ENCODE measurements around the gene BAIAP2. TPM values are rescaled to one million over a fixed set of nuclear protein-coding genes. Genes with fewer than 3 reads are reported as not detected.
A peak's percentile ranks its signal among the peaks of the same experiment; 100 is the strongest.

BAIAP2 gene
- total RNA-seq, 1 experiment from 2014 or later, result 67.0 TPM

DNA sequence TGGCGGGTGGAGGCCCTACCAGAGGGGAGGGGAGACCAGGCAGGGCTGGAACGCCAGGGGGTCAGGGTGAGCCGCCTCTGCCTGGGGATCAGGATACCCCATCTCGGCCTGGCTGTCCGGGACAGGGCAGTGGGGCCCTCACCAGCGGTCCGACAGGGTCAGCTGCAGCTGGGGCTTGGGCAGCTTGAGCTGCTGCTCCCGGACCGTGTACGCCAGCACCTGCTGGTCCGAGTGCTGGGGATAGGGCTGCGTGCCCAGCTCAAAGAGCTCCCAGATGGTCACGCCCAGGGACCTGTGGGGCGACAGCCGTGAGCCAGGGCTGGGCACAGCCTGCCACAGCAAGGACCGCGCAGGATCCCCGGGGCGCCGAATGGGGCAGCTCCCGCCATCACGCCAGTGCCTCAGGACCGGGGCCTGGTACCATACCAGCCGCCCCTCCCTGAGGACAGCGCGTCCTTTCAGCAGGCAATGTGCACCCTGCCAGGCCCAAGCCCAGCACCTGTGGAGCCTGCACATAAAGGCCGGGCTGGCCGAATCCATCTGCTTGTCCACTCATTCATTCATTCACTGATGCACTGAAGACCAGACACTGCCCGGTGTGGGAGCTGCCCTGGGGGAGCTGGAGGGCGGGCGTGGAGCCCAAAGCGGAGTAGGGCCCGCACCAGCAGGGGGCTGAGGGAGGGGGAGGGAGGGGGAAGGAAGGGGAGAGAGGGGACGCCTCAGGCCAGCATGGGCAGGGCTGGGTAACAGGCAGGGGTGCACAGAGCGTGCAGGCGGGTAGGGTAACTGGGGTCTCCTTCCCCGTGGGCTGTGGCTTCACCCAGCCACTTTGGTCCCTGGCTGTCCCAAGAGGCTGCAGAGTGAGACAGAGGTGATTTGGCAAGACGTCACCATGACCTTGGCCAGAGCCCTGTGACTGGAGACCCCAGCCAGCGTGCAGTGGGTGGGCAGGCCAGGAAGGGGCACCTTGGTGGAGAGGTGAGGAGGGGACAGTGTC is 88.4 kb downstream of the BAIAP2 start:
- H3K4me3 Mint-ChIP-seq (ENCODE audit: unreplicated experiment), result no peak overlapping the region
- no peak for DNase-seq (ENCODE audit: unreplicated experiment)
- H3K27ac Mint-ChIP-seq (ENCODE audit: low read depth, unreplicated experiment), result no peak overlapping the region
- H3K4me1 Mint-ChIP-seq (ENCODE audit: insufficient read depth, unreplicated experiment), result peaks cover 4% of the 10 kb centered on the region
- ChIA-PET CTCF (interaction anchor here (1.2 kb wide), 1 partner anchor 99 kb away, joined by 3 read pairs; no protein-coding TSS in a partner anchor), POLR2A (no interaction called here)
- peaks cover 19% of the 10 kb centered on the region for H3K36me3 Mint-ChIP-seq (ENCODE audit: insufficient read depth, unreplicated experiment)
- no peaks in the 10 kb centered on the region for H3K9me3 Mint-ChIP-seq (ENCODE audit: unreplicated experiment)
- no peaks in the 10 kb centered on the region for H3K27me3 Mint-ChIP-seq (ENCODE audit: insufficient read depth, unreplicated experiment)
- no TSS peak for BruUV-seq (replicated peaks)
- TF ChIP-seq, protein P1, sequence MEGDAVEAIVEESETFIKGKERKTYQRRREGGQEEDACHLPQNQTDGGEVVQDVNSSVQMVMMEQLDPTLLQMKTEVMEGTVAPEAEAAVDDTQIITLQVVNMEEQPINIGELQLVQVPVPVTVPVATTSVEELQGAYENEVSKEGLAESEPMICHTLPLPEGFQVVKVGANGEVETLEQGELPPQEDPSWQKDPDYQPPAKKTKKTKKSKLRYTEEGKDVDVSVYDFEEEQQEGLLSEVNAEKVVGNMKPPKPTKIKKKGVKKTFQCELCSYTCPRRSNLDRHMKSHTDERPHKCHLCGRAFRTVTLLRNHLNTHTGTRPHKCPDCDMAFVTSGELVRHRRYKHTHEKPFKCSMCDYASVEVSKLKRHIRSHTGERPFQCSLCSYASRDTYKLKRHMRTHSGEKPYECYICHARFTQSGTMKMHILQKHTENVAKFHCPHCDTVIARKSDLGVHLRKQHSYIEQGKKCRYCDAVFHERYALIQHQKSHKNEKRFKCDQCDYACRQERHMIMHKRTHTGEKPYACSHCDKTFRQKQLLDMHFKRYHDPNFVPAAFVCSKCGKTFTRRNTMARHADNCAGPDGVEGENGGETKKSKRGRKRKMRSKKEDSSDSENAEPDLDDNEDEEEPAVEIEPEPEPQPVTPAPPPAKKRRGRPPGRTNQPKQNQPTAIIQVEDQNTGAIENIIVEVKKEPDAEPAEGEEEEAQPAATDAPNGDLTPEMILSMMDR (IDR thresholded peaks at IDR 0.05; ENCODE audit: unreplicated experiment), result no peak
- intact Hi-C loops (cut with micrococcal nuclease), result no loop called here

DNA sequence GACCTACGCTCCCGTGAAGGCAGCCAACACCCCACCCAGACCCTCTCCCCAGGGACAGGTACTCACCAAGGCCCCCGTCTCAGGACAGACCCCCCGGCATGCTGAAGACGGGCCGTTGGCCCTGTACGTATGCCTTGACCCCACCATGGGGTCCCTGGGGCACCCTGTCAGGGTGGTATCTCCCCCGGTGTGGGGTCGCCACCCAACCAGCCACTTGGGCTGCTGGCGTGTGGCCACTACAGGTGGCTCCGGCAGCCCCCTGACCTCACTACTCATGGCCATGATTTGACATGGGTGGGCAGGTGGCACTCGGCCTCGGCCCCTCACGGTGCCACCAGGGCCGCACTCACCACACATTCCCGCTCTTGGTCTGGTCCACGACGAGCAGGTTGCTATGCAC is 89.4 kb downstream of the BAIAP2 start:
- no peaks in the 10 kb centered on the region for H3K9me3 Mint-ChIP-seq (ENCODE audit: unreplicated experiment)
- intact Hi-C loops (cut with micrococcal nuclease), result no loop called here
- TF ChIP-seq, protein P1 (IDR thresholded peaks at IDR 0.05; ENCODE audit: unreplicated experiment), result no peak
- ChIA-PET CTCF (no interaction called here), POLR2A (no interaction called here)
- no TSS peak for BruUV-seq (replicated peaks)
- no peaks in the 10 kb centered on the region for H3K4me1 Mint-ChIP-seq (ENCODE audit: insufficient read depth, unreplicated experiment)
- H3K4me3 Mint-ChIP-seq (ENCODE audit: unreplicated experiment), result no peak overlapping the region
- DNase-seq (ENCODE audit: unreplicated experiment), result no peak
- H3K27me3 Mint-ChIP-seq (ENCODE audit: insufficient read depth, unreplicated experiment), result no peaks in the 10 kb centered on the region
- H3K36me3 Mint-ChIP-seq (ENCODE audit: insufficient read depth, unreplicated experiment), result peaks cover 12% of the 10 kb centered on the region
- no peak overlapping the region for H3K27ac Mint-ChIP-seq (ENCODE audit: low read depth, unreplicated experiment)

DNA sequence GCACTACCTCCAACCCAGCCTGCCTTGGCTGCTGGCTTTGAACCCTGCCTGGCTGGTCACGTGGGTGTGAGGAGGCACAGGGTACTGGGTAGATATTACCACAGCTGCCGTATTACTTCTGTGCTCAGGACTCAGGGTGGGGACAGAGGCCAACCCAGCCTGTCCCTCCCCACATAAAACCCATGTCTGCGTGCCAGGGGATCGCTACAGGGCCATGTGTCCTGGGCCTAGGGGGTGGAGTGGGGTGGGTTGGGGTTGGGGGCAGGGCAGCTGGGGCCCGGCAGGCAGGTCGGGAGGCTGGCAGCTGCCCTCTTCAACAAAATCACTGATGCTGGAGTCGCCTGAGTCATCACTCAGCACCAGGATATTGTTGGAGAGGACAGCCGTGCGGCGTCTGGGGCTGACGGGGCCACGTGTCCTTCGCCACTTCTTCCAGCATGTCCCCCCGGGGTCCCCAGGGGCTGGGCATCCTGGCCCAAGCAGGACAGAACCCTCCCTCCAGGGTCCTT is 90.7 kb downstream of the BAIAP2 start:
- TF ChIP-seq, protein P1 (IDR thresholded peaks at IDR 0.05; ENCODE audit: unreplicated experiment), result no peak
- no peak overlapping the region for H3K27ac Mint-ChIP-seq (ENCODE audit: low read depth, unreplicated experiment)
- peaks cover 6% of the 10 kb centered on the region for H3K36me3 Mint-ChIP-seq (ENCODE audit: insufficient read depth, unreplicated experiment)
- no peaks in the 10 kb centered on the region for H3K27me3 Mint-ChIP-seq (ENCODE audit: insufficient read depth, unreplicated experiment)
- H3K4me3 Mint-ChIP-seq (ENCODE audit: unreplicated experiment), result no peak overlapping the region
- no TSS peak for BruUV-seq (replicated peaks)
- H3K4me1 Mint-ChIP-seq (ENCODE audit: insufficient read depth, unreplicated experiment), result no peaks in the 10 kb centered on the region
- ChIA-PET POLR2A (interaction anchor here (0.6 kb wide), 1 partner anchor 114 kb away, joined by 3 read pairs; the partner anchor contains the start of genes NDUFAF8 and TEPSIN), CTCF (interaction anchor here (0.7 kb wide), 1 partner anchor 17 kb away, joined by 3 read pairs; no protein-coding TSS in a partner anchor)
- peak; percentile 38 for DNase-seq (ENCODE audit: unreplicated experiment)
- no peaks in the 10 kb centered on the region for H3K9me3 Mint-ChIP-seq (ENCODE audit: unreplicated experiment)
- intact Hi-C loops (cut with micrococcal nuclease), result no loop called here

Data from MCF 10A (cell line).